ENCODE data around the gene CASP2.

GRCh38 chr7:143259765-143260164 is 28.4 kb upstream of the CASP2 start:
- no peak for TF ChIP-seq CTCF (IDR thresholded peaks at IDR 0.05; ENCODE audit: insufficient read depth, low read length)
- no peak for TF ChIP-seq POLR2AphosphoS5 (IDR thresholded peaks at IDR 0.05; ENCODE audit: low read depth)
- no peak for TF ChIP-seq REST (IDR thresholded peaks at IDR 0.05; ENCODE audit: insufficient replicate concordance, low read depth)

Data from HL-60 (cell line).